Umbilical cord (tissue), 2 donors: ENCODE results near the gene TINCR. TPM values are rescaled to one million over a fixed set of nuclear protein-coding genes. Genes with fewer than 3 reads are reported as not detected.
"Not testable (repeated sequence)": the region's sequence is repeated elsewhere in the genome, so short reads cannot be mapped to it uniquely, and the experiment has no call there.

Experiments
- DNase-seq: peaks from one replicate; pipeline ENCODE4 v3.0.0-alpha.2; 2015; ENCODE audit warnings: low spot score
- total RNA-seq: library from RNA; depleted of rRNA; stranded (reverse); fragments of >200 nt; gene quantifications from one replicate; pipeline ENCODE4 v1.2.3, GENCODE V29; 2014; ENCODE audit warnings: low replicate concordance; ENCODE audit not compliant: insufficient read depth

Gene TINCR
- 4.8 TPM for total RNA-seq

- no peak for DNase-seq
Observed at GRCh38 chr19:5567360-5567969, at the start of gene TINCR. Gene TINCR (minus strand): TSS chr19:5567953.

- no peak for DNase-seq
Observed at GRCh38 chr19:5617080-5617479, 49.3 kb upstream of the TINCR start.

GRCh38 chr19:5615756-5616327 lies 48.1 kb upstream of the TINCR start:
- no peak for DNase-seq

GRCh38 chr19:5612891-5613865 lies 45.4 kb upstream of the TINCR start:
- no peak for DNase-seq

GRCh38 chr19:5609881-5610448 lies 42.2 kb upstream of the TINCR start:
- DNase-seq, result no peak

- not testable (repeated sequence) for DNase-seq
Observed at GRCh38 chr19:5608766-5609165, 41.0 kb upstream of the TINCR start.

GRCh38 chr19:5608291-5608690 lies 40.5 kb upstream of the TINCR start:
- DNase-seq, result no peak

GRCh38 chr19:5607318-5608275 lies 39.8 kb upstream of the TINCR start:
- no peak for DNase-seq

- no peak for DNase-seq
Observed at GRCh38 chr19:5605362-5605761, 37.6 kb upstream of the TINCR start.

- DNase-seq, result no peak
Observed at GRCh38 chr19:5603626-5604025, 35.9 kb upstream of the TINCR start.

GRCh38 chr19:5600797-5601196 lies 33.0 kb upstream of the TINCR start:
- no peak for DNase-seq

GRCh38 chr19:5595745-5596144 lies 28.0 kb upstream of the TINCR start:
- DNase-seq, result no peak

GRCh38 chr19:5595129-5595528 lies 27.4 kb upstream of the TINCR start:
- DNase-seq, result no peak

GRCh38 chr19:5594521-5594950 lies 26.8 kb upstream of the TINCR start:
- DNase-seq, result no peak

- no peak for DNase-seq
Observed at GRCh38 chr19:5593343-5594255, 25.8 kb upstream of the TINCR start.

GRCh38 chr19:5592531-5593342 lies 25.0 kb upstream of the TINCR start:
- DNase-seq, result no peak

GRCh38 chr19:5591476-5591875 lies 23.7 kb upstream of the TINCR start:
- DNase-seq, result no peak

- DNase-seq, result no peak
Observed at GRCh38 chr19:5590865-5591154, 23.1 kb upstream of the TINCR start.
